WTC11 (cell line): ENCODE measurements around the gene PTPN11. TPM values are rescaled to one million over a fixed set of nuclear protein-coding genes. Genes with fewer than 3 reads are reported as not detected.

Experiments used
- ATAC-seq: fragments of 200-7000 bp; cut with Tn5 transposase; 2 replicates; pipeline ENCODE4 v1.10.0; 2021; ENCODE audit warnings: mild to moderate bottlenecking, moderate library complexity
- CTCF ChIA-PET: fragments of 300-600 bp; sonication (Branson Sonifier 250); formaldehyde crosslinking; loops from one replicate; lab custom pipeline; 2021; ENCODE audit warnings: antibody characterized with exemption; lab: Charles Lee
- POLR2A ChIA-PET: fragments of 350-600 bp; sonication (Branson Sonifier 250); formaldehyde crosslinking; loops from one replicate; lab custom pipeline; 2021; ENCODE audit warnings: antibody characterized with exemption; lab: Charles Lee
- DNase-seq: peaks from one replicate; pipeline ENCODE4 v3.0.0; 2021; ENCODE audit warnings: low spot score
- H3K27ac Mint-ChIP-seq: 2 replicates; pipeline ENCODE4 v1.8.0; 2021; ENCODE audit warnings: mixed read lengths
- H3K27me3 Mint-ChIP-seq: 2 replicates; pipeline ENCODE4 v1.8.0; 2021; ENCODE audit warnings: low read depth, mild to moderate bottlenecking, moderate library complexity, mixed read lengths
- H3K36me3 Mint-ChIP-seq: 2 replicates; pipeline ENCODE4 v1.8.0; 2021; ENCODE audit warnings: mixed read lengths
- H3K4me1 Mint-ChIP-seq: 2 replicates; pipeline ENCODE4 v1.8.0; 2022; ENCODE audit warnings: mixed read lengths
- H3K4me3 Mint-ChIP-seq: 2 replicates; pipeline ENCODE4 v1.8.0; 2021; ENCODE audit warnings: mild to moderate bottlenecking, moderate library complexity, mixed read lengths
- H3K9me3 Mint-ChIP-seq: 2 replicates; pipeline ENCODE4 v1.8.0; 2021; ENCODE audit warnings: mixed read lengths
- CREB1 ChIP-seq: sonication (generic); formaldehyde crosslinking; IDR thresholded peaks from 2 replicates; pipeline ENCODE4 v1.8.0; 2023; ENCODE audit warnings: mild to moderate bottlenecking, missing genetic modification reagents
- EMX1 ChIP-seq: fragments of 250-450 bp; sonication (Bioruptor Pico); IDR thresholded peaks from 2 replicates; pipeline ENCODE4 v1.8.0; 2021; ENCODE audit warnings: mild to moderate bottlenecking
- FOXJ3 ChIP-seq: sonication (generic); formaldehyde crosslinking; IDR thresholded peaks from 2 replicates; pipeline ENCODE4 v1.9.0; 2021; ENCODE audit warnings: missing genetic modification reagents, mild to moderate bottlenecking, borderline replicate concordance
- IRF2 ChIP-seq: sonication (generic); formaldehyde crosslinking; IDR thresholded peaks from 2 replicates; pipeline ENCODE4 v1.8.0; 2022; ENCODE audit warnings: low read depth, missing genetic modification reagents, borderline replicate concordance
- JUN ChIP-seq: sonication (generic); formaldehyde crosslinking; IDR thresholded peaks from 2 replicates; pipeline ENCODE4 v1.8.0; 2023; ENCODE audit warnings: mild to moderate bottlenecking, missing genetic modification reagents
- NR1H2 ChIP-seq: sonication (generic); formaldehyde crosslinking; IDR thresholded peaks from 2 replicates; pipeline ENCODE4 v1.9.0; 2021; ENCODE audit warnings: mild to moderate bottlenecking, moderate library complexity, missing genetic modification reagents
- NR2C2 ChIP-seq: sonication (generic); formaldehyde crosslinking; IDR thresholded peaks from 2 replicates; pipeline ENCODE4 v1.8.0; 2022; ENCODE audit warnings: mild to moderate bottlenecking, missing genetic modification reagents
- OVOL2 ChIP-seq: fragments of 250-450 bp; sonication (Bioruptor Pico); IDR thresholded peaks from 2 replicates; pipeline ENCODE4 v1.9.0; 2021; ENCODE audit warnings: mild to moderate bottlenecking, borderline replicate concordance
- RELA ChIP-seq: sonication (generic); formaldehyde crosslinking; IDR thresholded peaks from 2 replicates; pipeline ENCODE4 v1.8.1; 2022; ENCODE audit warnings: missing genetic modification reagents, mild to moderate bottlenecking, borderline replicate concordance
- SP1 ChIP-seq: sonication (generic); formaldehyde crosslinking; conservative IDR thresholded peaks from 2 replicates; pipeline ENCODE4 v1.8.1; 2022; ENCODE audit warnings: missing genetic modification reagents
- TEAD1 ChIP-seq: sonication (generic); formaldehyde crosslinking; IDR thresholded peaks from 2 replicates; pipeline ENCODE4 v1.8.0; 2022; ENCODE audit warnings: mild to moderate bottlenecking, missing genetic modification reagents
- TP53 ChIP-seq: sonication (generic); formaldehyde crosslinking; IDR thresholded peaks from 2 replicates; pipeline ENCODE4 v1.8.1; 2023; ENCODE audit warnings: mild to moderate bottlenecking, missing genetic modification reagents
- ZNF138 ChIP-seq: sonication (generic); formaldehyde crosslinking; conservative IDR thresholded peaks from 2 replicates; pipeline ENCODE4 v1.8.1; 2022; ENCODE audit warnings: mild to moderate bottlenecking, moderate library complexity, missing genetic modification reagents
- ZNF232 ChIP-seq: sonication (generic); formaldehyde crosslinking; IDR thresholded peaks from 2 replicates; pipeline ENCODE4 v1.8.0; 2022; ENCODE audit warnings: mild to moderate bottlenecking, missing genetic modification reagents
- ZNF317 ChIP-seq: sonication (generic); formaldehyde crosslinking; IDR thresholded peaks from 2 replicates; pipeline ENCODE4 v1.8.1; 2023; ENCODE audit warnings: low read depth, mild to moderate bottlenecking, moderate library complexity, missing genetic modification reagents, borderline replicate concordance
- ZNF396 ChIP-seq: fragments of 250-450 bp; sonication (Bioruptor Pico); IDR thresholded peaks from 2 replicates; pipeline ENCODE4 v1.8.0; 2021; ENCODE audit warnings: mild to moderate bottlenecking, moderate library complexity, borderline replicate concordance
- ZNF416 ChIP-seq: fragments of 250-450 bp; sonication (Bioruptor Pico); IDR thresholded peaks from 2 replicates; pipeline ENCODE4 v1.9.0; 2021; ENCODE audit warnings: mild to moderate bottlenecking, inconsistent platforms
- total RNA-seq: library from RNA; stranded (reverse); gene quantifications from 3 replicates; pipeline ENCODE4 v1.2.3, GENCODE V29; 2021
- TF ChIP-seq, protein P1 (sequence below): sonication (generic); formaldehyde crosslinking; IDR thresholded peaks from 2 replicates; pipeline ENCODE4 v1.8.0; 2023; ENCODE audit warnings: mild to moderate bottlenecking, missing genetic modification reagents
- TF ChIP-seq, protein P2 (sequence below): sonication (generic); formaldehyde crosslinking; IDR thresholded peaks from 2 replicates; pipeline ENCODE4 v1.8.1; 2023; ENCODE audit warnings: mild to moderate bottlenecking, missing genetic modification reagents, moderate library complexity
- TF ChIP-seq, protein P3 (sequence below): sonication (generic); formaldehyde crosslinking; IDR thresholded peaks from 2 replicates; pipeline ENCODE4 v1.8.0; 2022; ENCODE audit warnings: mild to moderate bottlenecking, missing genetic modification reagents
- TF ChIP-seq, protein P4 (sequence below): fragments of 250-450 bp; sonication (Bioruptor Pico); IDR thresholded peaks from 2 replicates; pipeline ENCODE4 v1.8.0; 2021; ENCODE audit warnings: mild to moderate bottlenecking
- TF ChIP-seq, protein P5 (sequence below): fragments of 250-450 bp; sonication (Bioruptor Pico); IDR thresholded peaks from 2 replicates; pipeline ENCODE4 v1.9.0; 2021; ENCODE audit warnings: moderate library complexity, mild to moderate bottlenecking, inconsistent platforms, borderline replicate concordance
- TF ChIP-seq, protein P6 (sequence below): sonication (generic); formaldehyde crosslinking; IDR thresholded peaks from 2 replicates; pipeline ENCODE4 v1.8.0; 2023; ENCODE audit warnings: missing genetic modification reagents, mild to moderate bottlenecking, borderline replicate concordance
- TF ChIP-seq, protein P7 (sequence below): fragments of 250-450 bp; sonication (Bioruptor Pico); conservative IDR thresholded peaks from 2 replicates; pipeline ENCODE4 v1.9.0; 2021; ENCODE audit warnings: mild to moderate bottlenecking

The PTPN11 gene
- total RNA-seq, 1 experiment from 2014 or later: 112 TPM

DNA sequence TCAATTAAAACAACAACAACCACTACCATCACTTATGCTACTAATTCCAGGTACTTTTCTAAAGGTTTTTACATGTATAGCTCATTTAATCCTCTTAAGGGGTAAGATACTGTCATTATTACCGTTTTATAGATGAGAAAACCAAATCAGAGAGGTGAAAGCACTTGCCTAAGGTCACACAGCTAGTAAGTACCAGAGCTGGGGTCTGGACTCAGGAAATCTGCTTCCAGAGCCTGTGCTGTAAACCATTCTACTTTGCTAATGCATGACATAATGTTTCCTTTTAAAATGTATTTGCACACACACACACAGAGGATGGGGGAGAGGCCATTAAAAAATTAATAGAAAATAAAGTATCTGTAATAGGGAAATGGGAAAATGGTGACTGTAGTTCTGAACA lies 113.4 kb downstream of the PTPN11 start:
- ATAC-seq (no peak), DNase-seq (no peak)
- H3K27ac Mint-ChIP-seq: no peak overlapping the region
- H3K4me1 Mint-ChIP-seq: no peaks in the 10 kb centered on the region
- ChIA-PET CTCF (no interaction called here), POLR2A (no interaction called here)
- no peak overlapping the region for H3K4me3 Mint-ChIP-seq
- H3K36me3 Mint-ChIP-seq: no peaks in the 10 kb centered on the region
- TF ChIP-seq ZNF138 (no peak), CREB1 (CRISPR knock-in tag) (no peak), FOXJ3 (CRISPR knock-in tag) (no peak), ZNF396 (CRISPR knock-in tag) (no peak), JUN (no peak)
- TF ChIP-seq, protein P1, sequence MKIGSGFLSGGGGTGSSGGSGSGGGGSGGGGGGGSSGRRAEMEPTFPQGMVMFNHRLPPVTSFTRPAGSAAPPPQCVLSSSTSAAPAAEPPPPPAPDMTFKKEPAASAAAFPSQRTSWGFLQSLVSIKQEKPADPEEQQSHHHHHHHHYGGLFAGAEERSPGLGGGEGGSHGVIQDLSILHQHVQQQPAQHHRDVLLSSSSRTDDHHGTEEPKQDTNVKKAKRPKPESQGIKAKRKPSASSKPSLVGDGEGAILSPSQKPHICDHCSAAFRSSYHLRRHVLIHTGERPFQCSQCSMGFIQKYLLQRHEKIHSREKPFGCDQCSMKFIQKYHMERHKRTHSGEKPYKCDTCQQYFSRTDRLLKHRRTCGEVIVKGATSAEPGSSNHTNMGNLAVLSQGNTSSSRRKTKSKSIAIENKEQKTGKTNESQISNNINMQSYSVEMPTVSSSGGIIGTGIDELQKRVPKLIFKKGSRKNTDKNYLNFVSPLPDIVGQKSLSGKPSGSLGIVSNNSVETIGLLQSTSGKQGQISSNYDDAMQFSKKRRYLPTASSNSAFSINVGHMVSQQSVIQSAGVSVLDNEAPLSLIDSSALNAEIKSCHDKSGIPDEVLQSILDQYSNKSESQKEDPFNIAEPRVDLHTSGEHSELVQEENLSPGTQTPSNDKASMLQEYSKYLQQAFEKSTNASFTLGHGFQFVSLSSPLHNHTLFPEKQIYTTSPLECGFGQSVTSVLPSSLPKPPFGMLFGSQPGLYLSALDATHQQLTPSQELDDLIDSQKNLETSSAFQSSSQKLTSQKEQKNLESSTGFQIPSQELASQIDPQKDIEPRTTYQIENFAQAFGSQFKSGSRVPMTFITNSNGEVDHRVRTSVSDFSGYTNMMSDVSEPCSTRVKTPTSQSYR (CRISPR knock-in tag): no peak
- H3K9me3 Mint-ChIP-seq: peaks cover 5% of the 10 kb centered on the region
- H3K27me3 Mint-ChIP-seq: no peaks in the 10 kb centered on the region; the same call in 1 of the 2 replicates

DNA sequence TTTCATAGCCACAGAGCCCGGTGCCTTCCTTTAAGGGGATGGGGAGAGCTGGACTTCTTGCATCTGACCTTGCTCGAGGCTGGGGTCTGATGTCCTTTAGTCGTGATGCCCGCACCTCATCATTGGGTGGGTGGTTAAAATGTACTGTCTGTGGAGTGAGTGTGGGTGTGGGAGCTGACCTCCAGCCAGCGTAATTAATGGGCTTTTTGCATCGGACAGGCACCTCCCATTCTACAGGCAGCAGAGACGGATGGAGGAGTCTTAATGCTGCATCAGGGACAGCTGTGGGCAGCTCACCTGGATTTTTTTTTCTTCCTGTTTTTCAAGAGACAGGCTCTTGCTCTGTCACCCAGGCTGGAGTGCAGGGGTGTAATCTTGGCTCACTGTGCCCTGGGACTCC lies 114.8 kb downstream of the PTPN11 start:
- Mint-ChIP-seq H3K27me3 (no peaks in the 10 kb centered on the region), H3K4me3 (no peak overlapping the region), H3K27ac (no peak overlapping the region)
- TF ChIP-seq, protein P2, sequence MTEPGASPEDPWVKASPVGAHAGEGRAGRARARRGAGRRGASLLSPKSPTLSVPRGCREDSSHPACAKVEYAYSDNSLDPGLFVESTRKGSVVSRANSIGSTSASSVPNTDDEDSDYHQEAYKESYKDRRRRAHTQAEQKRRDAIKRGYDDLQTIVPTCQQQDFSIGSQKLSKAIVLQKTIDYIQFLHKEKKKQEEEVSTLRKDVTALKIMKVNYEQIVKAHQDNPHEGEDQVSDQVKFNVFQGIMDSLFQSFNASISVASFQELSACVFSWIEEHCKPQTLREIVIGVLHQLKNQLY (CRISPR knock-in tag): no peak
- TF ChIP-seq TP53 (CRISPR knock-in tag): no peak
- TF ChIP-seq, protein P3, sequence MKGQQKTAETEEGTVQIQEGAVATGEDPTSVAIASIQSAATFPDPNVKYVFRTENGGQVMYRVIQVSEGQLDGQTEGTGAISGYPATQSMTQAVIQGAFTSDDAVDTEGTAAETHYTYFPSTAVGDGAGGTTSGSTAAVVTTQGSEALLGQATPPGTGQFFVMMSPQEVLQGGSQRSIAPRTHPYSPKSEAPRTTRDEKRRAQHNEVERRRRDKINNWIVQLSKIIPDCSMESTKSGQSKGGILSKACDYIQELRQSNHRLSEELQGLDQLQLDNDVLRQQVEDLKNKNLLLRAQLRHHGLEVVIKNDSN (CRISPR knock-in tag): no peak
- no peak for TF ChIP-seq ZNF232
- no peak for TF ChIP-seq ZNF416 (CRISPR knock-in tag)
- TF ChIP-seq, protein P4, sequence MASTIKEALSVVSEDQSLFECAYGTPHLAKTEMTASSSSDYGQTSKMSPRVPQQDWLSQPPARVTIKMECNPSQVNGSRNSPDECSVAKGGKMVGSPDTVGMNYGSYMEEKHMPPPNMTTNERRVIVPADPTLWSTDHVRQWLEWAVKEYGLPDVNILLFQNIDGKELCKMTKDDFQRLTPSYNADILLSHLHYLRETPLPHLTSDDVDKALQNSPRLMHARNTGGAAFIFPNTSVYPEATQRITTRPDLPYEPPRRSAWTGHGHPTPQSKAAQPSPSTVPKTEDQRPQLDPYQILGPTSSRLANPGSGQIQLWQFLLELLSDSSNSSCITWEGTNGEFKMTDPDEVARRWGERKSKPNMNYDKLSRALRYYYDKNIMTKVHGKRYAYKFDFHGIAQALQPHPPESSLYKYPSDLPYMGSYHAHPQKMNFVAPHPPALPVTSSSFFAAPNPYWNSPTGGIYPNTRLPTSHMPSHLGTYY: no peak
- TF ChIP-seq SP1 (CRISPR knock-in tag): no peak
- no peak for TF ChIP-seq OVOL2
- TF ChIP-seq ZNF317 (CRISPR knock-in tag): no peak
- no peak for TF ChIP-seq NR1H2 (CRISPR knock-in tag)
- TF ChIP-seq, protein P5, sequence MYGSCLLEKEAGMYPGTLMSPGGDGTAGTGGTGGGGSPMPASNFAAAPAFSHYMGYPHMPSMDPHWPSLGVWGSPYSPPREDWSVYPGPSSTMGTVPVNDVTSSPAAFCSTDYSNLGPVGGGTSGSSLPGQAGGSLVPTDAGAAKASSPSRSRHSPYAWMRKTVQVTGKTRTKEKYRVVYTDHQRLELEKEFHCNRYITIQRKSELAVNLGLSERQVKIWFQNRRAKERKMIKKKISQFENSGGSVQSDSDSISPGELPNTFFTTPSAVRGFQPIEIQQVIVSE: no peak
- TF ChIP-seq, protein P6, sequence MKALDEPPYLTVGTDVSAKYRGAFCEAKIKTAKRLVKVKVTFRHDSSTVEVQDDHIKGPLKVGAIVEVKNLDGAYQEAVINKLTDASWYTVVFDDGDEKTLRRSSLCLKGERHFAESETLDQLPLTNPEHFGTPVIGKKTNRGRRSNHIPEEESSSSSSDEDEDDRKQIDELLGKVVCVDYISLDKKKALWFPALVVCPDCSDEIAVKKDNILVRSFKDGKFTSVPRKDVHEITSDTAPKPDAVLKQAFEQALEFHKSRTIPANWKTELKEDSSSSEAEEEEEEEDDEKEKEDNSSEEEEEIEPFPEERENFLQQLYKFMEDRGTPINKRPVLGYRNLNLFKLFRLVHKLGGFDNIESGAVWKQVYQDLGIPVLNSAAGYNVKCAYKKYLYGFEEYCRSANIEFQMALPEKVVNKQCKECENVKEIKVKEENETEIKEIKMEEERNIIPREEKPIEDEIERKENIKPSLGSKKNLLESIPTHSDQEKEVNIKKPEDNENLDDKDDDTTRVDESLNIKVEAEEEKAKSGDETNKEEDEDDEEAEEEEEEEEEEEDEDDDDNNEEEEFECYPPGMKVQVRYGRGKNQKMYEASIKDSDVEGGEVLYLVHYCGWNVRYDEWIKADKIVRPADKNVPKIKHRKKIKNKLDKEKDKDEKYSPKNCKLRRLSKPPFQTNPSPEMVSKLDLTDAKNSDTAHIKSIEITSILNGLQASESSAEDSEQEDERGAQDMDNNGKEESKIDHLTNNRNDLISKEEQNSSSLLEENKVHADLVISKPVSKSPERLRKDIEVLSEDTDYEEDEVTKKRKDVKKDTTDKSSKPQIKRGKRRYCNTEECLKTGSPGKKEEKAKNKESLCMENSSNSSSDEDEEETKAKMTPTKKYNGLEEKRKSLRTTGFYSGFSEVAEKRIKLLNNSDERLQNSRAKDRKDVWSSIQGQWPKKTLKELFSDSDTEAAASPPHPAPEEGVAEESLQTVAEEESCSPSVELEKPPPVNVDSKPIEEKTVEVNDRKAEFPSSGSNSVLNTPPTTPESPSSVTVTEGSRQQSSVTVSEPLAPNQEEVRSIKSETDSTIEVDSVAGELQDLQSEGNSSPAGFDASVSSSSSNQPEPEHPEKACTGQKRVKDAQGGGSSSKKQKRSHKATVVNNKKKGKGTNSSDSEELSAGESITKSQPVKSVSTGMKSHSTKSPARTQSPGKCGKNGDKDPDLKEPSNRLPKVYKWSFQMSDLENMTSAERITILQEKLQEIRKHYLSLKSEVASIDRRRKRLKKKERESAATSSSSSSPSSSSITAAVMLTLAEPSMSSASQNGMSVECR: no peak
- TF ChIP-seq RELA (CRISPR knock-in tag): no peak
- no peak for TF ChIP-seq IRF2 (CRISPR knock-in tag)
- TF ChIP-seq NR2C2: no peak
- TF ChIP-seq TEAD1: no peak
- no peak for TF ChIP-seq EMX1 (CRISPR knock-in tag)
- TF ChIP-seq, protein P7, sequence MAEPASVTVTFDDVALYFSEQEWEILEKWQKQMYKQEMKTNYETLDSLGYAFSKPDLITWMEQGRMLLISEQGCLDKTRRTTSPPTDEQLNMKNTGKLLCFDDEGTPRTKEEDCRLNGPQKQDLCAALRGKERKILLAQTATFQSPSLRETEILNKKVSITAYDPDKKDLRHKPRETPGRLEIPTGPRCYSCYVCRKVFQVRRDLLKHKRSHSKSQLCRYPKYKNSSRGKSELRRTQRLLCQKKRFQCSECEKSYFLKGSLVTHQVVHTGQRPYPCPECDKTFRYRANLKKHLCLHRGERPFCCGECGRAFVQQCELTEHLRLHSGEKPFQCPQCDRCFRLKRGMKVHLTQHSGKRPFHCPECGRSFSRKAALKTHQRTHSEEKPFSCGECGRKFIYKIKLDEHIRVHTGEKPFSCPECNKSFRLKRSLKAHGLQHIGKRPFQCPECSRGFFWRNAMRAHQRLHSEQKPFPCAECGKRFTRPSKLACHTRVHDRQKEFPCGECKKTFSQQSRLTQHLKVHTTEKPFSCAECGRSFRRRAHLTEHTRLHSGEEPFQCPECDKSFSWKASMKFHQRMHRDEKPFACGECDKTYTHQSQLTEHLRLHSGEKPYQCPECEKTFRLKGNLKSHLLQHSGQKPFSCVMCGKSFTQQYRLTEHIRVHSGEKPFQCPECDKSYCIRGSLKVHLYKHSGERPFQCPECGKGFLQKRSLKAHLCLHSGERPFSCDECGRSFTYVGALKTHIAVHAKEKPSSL (CRISPR knock-in tag): no peak

More for the DNA sequence above, 114.8 kb downstream of the PTPN11 start:
- ChIA-PET POLR2A (no interaction called here), CTCF (no interaction called here)
- ATAC-seq: no peak
- Mint-ChIP-seq H3K9me3 (no peaks in the 10 kb centered on the region), H3K36me3 (no peaks in the 10 kb centered on the region), H3K4me1 (peaks cover 6% of the 10 kb centered on the region)
- no peak for DNase-seq
